GM10248 (cell line): Measurements from ENCODE around the gene HTRA3.

Experiments
- CTCF ChIA-PET: fragments of 300-600 bp; sonication (Branson Sonifier 250); formaldehyde crosslinking; extraction: SDS; loops from one replicate; lab custom pipeline; 2021; ENCODE audit warnings: antibody characterized with exemption; lab: Yijun Ruan, JAX
- POLR2A ChIA-PET: fragments of 350-650 bp; sonication (Branson Sonifier 250); formaldehyde crosslinking; extraction: SDS; loops from one replicate; lab custom pipeline; 2020; ENCODE audit warnings: antibody characterized with exemption; lab: Yijun Ruan, JAX
- DNase-seq: peaks from one replicate; pipeline ENCODE4 v3.0.0; 2012; ENCODE audit errors: extremely low spot score
- TF ChIP-seq, protein P1 (sequence below): IDR thresholded peaks from 2 replicates; pipeline ENCODE4 v1.5.1; 2012; ENCODE audit warnings: mild to moderate bottlenecking, low read depth; ENCODE audit errors: extremely low read depth, missing control alignments, control extremely low read depth

HTRA3 gene

DNA sequence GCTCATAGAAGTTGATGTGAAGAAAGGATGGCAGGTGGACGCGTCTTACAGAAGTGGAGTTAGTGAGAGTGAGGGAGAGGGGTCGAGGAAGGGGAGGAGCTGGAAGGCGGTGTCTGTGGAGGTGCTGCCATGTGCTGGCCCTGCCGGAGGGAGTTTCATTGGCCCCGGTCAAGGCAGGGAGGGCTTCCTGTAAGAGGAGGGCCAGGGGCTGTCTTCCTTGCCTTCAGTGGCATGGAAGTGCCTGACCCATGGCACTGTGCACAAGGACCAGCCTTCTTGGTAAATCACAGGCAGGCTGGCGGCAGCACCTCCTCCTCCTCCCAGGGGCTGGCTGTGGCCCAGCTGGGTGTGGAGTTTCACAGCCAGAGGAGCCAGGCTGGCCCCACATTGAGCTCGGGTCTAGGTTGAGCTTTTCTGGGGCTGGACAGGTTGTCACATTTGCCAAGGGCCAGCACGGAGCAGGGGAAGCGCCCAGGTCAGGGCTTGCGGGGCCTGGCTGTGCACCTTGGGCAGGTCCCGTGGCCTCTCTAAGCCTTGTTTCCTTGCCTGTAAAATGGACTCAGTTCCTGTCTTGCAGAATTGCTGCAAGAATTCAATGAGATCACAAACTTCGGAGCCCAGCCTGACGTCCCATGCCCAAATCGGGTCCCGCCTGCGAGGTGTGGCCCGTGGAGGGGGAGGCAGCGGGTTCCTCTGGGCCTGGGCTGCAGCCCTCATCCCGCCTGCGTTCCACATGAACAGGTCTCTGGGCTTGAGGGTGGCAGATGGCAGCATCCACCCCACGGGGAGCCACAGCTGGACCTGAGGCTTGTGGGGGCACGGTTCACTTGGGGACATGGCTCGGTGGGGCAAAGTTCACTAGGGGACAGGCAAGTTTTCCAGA is 7.0 kb downstream of the HTRA3 start:
- TF ChIP-seq, protein P1, sequence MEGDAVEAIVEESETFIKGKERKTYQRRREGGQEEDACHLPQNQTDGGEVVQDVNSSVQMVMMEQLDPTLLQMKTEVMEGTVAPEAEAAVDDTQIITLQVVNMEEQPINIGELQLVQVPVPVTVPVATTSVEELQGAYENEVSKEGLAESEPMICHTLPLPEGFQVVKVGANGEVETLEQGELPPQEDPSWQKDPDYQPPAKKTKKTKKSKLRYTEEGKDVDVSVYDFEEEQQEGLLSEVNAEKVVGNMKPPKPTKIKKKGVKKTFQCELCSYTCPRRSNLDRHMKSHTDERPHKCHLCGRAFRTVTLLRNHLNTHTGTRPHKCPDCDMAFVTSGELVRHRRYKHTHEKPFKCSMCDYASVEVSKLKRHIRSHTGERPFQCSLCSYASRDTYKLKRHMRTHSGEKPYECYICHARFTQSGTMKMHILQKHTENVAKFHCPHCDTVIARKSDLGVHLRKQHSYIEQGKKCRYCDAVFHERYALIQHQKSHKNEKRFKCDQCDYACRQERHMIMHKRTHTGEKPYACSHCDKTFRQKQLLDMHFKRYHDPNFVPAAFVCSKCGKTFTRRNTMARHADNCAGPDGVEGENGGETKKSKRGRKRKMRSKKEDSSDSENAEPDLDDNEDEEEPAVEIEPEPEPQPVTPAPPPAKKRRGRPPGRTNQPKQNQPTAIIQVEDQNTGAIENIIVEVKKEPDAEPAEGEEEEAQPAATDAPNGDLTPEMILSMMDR, result no peak
- ChIA-PET CTCF (interaction anchor here (0.8 to 1.5 kb wide), 3 partner anchors 9 to 126 kb away, joined by 3 read pairs; no protein-coding TSS in a partner anchor), POLR2A (no interaction called here)
- no peak for DNase-seq

DNA sequence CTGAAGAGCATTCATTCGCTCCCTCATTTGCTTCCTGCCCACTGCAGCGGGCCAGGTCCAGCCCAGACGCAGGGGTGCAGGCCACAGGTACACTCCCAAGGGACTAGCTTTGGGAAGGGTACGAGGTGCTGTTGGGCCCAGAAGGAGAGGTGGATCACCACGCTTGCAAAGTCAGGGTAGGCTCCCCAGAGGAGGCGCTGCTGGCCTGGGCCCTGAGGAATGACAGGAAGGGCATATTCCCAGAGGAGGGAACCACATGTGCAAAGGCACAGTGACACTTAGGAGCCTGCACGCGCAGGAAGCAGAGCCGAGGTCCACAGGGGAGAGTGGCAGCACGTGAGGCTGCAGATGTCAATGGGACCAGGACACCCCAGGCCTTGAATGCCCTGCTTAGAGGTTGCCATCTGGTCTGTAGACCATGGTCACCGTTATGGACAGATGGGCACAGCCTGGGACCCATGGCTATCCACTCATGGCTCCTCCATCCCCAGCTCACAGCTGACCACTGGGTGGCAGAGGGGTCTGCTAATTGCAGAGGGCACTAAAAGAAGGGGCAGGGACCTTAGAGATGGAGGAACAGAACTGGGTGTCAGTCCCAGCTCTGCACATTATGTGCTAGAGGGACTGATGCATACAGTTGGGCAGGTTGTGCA is 7.9 kb downstream of the HTRA3 start:
- POLR2A ChIA-PET, result no interaction called here
- DNase-seq, result no peak
- CTCF ChIA-PET, result interaction anchor here (1.0 kb wide), 1 partner anchor 125 kb away, joined by 3 read pairs; no protein-coding TSS in a partner anchor

DNA sequence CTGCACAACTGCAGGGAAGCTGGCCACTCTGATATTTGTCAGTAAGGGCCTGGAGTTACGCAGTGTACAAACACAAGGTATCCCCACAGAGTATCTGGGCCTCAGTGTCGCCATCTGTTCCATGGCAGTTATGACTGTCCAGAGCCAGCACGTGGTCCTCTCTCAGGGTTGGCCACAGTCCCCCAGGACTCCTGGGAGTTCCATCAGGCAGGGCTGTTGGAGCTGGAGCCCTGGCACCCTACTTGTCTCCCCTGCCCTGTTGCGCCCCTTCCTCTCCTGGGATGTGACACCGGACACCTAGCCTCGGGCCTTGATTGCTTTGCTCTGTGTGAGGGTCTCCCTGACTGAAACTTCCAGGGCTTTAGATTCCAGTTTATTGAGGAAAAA is 8.4 kb downstream of the HTRA3 start:
- DNase-seq, result no peak
- POLR2A ChIA-PET, result no interaction called here
- TF ChIP-seq, protein P1, result no peak
- CTCF ChIA-PET, result no interaction called here

More for the DNA sequence above, 7.9 kb downstream of the HTRA3 start:
- TF ChIP-seq, protein P1, result no peak

DNA sequence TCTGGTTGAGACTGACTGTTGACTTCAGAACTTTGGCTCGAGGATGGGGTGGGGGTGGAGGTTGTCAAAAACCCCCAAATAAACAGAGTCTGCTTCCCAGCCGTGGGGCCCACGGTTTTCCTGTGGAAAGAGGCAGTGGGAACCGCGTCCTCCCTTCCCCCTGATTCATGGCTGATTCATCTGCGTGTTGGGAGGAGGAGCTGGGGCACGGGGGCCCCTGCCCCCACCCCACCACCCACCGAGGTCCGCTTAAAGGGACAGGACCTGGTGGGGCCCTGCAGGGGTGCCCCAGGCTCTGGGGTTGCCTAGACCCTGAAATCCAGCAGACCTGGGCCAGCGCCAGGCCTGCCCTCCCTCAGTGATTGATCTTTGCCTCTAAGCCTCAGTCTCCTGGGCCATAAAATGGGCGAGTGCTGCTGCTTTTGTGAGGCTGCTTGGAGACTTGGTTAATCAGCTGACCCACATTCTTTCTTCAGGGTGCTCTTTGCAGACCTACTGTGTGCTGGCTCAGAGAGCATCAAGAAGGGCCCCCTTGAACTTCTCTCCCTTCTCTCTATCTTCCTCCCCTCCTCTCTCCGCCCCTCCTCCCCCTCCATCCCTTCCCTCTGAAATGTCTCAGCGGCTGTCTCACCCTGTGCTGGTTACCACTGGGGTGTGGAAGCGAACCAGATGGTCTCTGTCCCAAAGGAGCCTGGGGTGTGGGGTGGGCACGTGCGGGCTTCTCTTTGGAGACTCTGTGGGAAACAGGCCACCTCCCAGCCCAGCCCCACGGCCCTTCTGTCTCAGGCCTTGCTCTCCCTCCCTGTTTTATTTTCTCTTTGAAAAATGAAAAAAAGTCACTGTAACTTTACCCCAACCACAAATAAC is 9.1 kb downstream of the HTRA3 start:
- no peak for DNase-seq
- TF ChIP-seq, protein P1, result no peak
- ChIA-PET POLR2A (no interaction called here), CTCF (no interaction called here)

DNA sequence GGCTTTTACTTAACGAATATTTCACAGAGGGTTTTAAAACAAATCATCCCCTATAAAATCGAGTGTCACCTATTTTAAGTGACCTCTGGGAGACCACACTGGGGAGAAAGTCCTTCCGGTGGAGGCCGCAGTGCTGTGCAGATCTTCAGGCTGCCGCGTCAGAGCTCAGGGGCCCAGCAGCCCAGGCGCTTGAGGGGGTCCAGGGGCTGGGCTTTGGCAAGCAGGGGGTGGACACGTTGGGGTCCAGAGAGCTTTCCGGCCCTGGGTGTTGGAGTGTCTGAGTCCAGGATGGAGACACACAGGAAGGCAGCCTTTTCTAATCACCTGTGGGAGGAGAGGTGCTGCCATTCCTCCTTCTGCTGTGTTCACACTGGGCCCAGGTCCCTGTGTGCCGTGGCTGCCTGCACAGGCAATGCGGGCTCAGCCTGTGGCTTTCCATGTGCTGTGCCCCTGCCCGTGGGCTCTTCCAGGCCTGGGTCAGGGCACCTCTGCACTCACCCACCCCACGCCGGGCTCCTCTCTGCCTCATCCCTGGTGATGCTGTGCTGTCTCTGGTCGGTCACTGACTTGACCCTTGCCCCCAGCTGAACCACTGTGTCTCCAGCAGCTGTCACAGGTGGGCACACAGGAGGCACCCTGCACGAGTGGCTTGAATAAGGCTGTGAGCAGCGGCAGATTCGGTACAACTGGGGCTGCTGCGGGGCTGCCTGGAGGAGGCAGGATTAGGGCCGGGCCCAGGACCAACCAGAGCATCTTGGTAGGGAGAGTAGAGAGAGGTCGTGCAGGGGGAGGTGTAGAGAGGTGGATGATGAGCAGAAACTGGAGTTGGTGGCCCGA is 10.0 kb downstream of the HTRA3 start:
- ChIA-PET POLR2A (no interaction called here), CTCF (interaction anchor here (1.3 kb wide), 1 partner anchor 21 kb away, joined by 3 read pairs; no protein-coding TSS in a partner anchor)
- TF ChIP-seq, protein P1, result no peak
- no peak for DNase-seq
